GDM1 (cell line): ENCODE data around the gene GSDMA.
A peak's percentile ranks its signal among the peaks of the same experiment; 100 is the strongest.
"Not testable (repeated sequence)": the region's sequence is repeated elsewhere in the genome, so short reads cannot be mapped to it uniquely, and the experiment has no call there.

Experiments
- DNase-seq: peaks from one replicate; lab custom pipeline; 2025; lab: John Stamatoyannopoulos, UW

GSDMA gene

DNA sequence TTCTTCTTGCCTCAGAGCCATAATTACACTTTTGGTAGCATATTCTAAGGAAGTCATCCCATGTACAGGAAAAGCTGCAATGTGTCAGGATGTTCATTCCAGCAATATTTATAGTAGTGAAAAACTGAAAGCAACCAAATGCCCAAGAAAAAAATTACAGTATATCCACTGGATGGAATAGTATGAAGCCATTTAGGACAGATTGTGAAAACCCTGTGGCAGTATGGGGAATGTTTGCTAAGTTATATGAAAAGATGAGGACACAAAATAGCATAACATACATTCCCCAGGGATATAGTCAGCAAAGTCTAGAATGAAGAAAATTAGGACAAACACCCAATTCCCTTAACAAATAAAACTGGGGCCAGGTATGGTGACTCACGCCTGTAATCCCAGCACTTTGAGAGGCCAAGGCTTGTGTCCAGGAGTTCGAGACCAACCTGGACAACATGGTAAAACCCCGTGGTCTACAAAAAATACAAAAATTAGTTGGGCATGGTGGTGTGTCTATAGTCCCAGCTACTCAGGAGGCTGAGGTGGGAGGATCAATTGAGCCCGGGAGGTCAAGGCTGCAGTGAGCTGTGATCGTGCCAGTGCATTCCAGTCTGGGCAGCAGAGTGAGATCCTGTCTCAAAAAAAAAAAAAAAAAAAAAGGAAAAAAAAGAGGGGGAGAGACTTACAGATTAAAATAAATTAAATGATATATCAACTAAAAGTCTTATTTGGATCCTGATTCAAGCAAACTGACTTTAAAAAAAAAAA lies 33.0 kb upstream of the GSDMA start:
- DNase-seq = no peak

DNA sequence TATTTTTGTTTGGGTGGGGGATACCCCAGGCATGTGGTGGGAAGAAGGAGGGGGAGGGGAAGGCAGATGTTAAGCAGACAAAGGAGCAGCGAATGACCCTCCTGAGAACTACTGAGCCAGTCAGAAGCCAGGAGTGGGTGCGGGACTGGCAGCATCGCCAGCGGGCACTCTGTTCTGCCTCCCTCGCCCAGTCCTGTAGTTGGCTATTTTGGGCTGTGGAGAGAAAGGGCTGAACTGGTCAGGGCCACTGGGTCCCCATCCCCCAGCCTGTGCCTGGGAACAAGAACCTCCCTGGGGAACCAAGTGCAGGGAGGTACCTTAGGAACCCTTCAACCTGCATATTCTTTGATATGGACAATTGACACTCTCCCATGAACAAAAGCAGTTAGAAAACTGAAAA lies 28.9 kb upstream of the GSDMA start:
- no peak for DNase-seq

GRCh38 chr17:39934324-39934723 lies 28.5 kb upstream of the GSDMA start:
- no peak for DNase-seq

- no peak for DNase-seq
These were observed 26.9 kb upstream of the GSDMA start for GRCh38 chr17:39935909-39936308.

GRCh38 chr17:39937447-39937846 lies 25.4 kb upstream of the GSDMA start:
- DNase-seq = no peak

DNA sequence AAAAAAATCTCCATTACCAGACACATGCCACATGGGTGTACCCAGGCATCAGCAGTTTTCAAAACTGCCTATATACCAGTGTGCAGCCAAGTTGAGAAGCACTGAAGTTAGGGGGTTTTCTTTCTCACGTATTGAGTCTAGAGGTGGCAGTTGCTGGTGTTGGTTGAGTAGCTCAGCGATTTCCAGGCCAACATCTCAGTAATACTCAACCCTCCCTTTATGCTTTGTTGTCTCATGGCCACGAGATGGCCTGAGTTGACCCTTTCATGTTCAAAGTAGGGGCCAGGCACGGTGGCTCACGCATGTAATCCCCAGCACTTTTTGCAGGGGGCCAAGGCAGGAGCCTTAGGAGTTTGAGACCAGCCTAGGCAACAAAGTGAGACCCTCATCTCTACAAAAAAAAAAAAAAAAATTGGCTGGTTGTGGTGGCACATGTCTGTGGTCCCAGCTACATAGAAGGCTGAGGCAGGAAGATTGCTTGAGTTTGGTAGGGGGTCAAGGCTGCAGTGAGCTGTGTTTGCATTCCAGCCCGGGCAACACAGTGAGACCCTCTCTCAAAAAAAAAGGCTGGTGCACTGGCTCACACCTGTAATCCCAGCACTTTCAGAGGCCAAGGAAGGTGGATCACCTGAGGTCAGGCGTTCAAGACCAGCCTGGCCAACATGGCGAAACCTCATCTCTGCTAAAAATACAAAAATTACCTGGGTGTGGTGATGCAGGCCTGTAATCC lies 24.5 kb upstream of the GSDMA start:
- DNase-seq = no peak

DNA sequence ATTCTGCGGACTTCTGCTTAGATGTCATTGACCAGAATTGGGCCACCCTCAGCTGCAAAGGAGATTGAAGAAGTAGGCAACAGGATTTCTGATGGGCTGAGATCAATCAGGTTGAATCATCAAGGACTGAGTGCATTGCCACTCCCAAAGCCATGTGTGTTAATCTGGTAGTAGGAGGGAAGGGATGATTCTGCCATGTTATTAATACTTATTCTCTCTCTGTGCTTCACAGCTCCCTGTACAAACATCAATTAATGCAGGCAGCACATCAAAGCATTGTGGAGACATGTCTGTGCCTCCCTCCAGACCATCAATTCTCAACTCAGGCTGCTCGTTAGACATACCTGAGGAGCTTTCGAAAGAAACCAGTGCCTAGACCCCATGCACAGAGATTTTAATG lies 23.7 kb upstream of the GSDMA start:
- no peak for DNase-seq

DNA sequence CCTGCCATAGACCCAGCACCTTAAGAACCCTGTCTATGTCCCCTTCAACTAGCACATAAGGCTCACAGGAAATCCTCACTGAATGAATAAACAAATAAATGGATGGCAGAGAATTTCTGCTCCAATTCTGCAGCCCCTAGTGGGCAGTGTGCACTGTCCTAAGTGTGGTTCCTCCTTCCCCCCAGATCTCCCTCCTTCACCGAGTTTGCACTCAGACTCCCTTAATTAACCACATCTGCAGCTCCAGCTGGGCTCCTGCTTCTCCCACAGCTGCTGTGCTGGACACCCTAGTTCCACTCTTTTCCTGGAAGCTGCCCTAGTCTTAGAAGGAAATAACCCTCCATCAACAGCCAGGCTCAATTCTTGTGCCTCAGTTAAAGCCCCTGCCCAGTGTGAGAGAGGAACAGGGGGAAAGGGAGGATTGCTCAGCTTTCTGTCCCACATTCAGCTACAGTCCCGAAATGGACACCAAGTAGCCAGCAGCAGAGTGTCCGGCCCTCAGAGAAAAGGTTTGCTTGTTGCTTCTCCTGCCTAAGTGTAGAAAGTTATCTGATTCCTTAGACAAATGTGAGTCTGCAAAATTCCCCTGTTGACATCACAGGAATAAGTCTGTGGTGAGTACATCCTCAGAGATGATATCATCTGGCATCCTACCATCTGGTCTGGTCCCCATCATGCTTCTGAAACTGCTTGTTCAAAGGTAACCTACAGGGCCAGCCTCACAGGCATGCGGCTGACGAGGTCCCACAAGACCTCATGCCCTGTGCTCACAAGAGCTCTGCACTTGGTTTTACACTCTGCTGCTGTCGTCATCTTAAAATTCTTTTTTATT lies 23.0 kb upstream of the GSDMA start:
- peak; percentile 8 for DNase-seq

GRCh38 chr17:39943702-39944392 lies 19.0 kb upstream of the GSDMA start:
- DNase-seq = no peak

GRCh38 chr17:39944393-39944711 lies 18.5 kb upstream of the GSDMA start:
- DNase-seq = no peak

DNA sequence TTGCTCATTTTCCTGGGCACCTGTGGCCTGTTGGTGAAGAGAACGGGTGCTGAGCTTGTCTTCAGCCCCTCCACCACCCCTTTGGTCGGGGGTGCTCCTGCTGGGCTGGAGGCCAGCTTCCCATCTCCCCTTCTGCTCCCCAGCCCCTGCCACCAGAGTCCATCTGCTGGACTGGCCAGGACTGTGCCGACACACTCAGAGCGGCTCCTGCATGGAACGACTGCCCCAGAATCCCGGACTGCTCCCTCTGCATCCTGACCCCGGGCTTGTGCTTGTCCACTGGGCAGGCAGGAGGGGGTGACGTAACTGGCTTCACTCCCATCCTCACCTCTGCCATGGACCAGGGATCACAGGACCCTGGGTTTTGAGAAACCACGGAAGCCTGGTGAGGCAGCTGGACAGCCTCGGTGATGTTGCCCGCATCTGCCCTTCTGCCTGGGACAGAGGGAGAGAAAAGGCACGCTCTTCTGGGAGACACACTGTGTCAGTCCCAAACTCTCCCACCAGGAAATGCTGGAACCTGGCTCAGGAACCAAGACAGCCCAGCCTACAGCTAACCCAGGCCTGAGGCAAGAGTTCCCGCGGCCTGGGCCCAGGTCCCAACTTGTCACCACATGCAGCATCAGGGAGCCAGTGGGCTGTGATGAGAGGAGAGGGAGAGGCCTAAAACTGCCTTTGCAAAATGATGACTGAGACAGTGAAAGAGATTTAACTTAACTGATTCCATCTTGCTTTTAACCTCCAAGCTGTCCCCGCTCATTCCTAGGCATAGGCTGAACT lies 16.1 kb upstream of the GSDMA start:
- DNase-seq = no peak

DNA sequence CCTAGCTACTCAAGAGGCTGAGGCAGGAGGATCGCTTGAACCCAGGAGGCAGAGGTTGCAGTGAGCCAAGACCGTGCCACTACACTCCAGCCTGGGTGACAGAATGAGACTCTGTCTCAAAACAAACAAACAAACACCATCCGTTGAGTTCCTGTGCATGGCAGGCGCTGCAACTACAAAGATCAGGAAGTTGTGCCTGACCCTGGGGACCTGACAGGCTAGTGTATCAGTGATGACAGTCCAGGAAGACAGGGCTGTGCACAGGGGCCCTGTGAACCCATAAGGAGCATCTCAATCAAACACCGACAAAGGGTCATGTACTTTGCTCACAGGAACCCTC lies 14.3 kb upstream of the GSDMA start:
- not testable (repeated sequence) for DNase-seq

GRCh38 chr17:39949028-39949427 lies 13.8 kb upstream of the GSDMA start:
- DNase-seq = no peak

GRCh38 chr17:39950871-39951348 lies 11.9 kb upstream of the GSDMA start:
- no peak for DNase-seq

DNA sequence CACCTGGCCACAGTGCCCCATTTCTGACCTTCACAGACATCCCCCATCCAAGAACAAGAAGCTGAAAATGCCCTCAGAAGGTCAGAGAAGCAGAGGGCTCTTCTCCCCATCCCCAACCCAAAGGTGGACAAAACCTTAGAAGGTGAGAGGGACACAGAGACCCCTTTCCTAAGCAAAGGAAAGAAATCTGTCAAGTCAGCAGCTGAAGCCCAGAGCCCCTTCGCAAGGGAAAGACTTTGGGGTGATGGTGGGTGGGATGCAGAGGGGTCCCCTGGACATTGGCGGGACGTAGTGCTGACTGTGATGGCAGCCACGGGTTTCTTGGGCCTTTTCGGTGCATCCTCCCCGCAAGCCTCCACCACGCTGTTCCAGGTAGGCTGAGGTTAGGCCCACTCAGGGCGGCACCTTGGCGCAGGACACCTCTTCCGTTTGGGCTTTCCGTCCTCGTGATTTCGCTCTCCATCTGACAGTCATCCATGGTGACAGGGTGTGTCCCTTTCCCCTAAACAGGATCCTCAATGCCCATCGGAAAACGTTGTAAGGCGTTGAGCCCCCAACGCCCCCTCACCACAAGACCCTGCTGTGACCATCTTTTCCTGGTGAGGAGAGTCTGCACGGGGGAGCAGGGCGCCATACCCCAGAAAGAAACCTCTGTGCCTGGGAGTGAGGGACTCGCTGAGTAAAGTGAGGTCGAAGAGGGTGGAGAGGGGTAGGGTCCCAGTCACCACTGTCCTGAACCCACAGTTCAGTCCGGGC lies 10.7 kb upstream of the GSDMA start:
- no peak for DNase-seq

- DNase-seq = peak; percentile 86
These were observed 9.9 kb upstream of the GSDMA start for GRCh38 chr17:39952680-39953470.

DNA sequence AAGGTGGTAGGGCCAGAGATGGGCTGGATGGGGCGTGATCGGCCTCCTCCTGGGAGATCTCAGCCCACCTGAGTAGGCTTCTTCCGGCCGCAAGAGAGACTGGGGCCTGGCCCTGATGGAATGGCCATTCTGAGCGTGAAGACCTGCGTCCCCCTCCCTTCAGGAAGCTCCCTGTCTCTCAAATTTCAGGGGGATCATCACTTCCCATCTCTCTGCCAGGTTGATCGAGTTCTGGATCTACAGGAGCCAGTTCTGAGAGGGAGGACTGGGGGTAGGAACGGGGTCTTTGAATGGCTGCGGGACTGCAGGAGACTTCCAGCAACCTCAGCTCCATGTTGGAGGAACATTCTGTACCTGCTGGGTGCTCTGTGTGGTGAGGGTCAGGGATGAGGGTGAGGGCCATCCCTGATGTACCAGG lies 9.3 kb upstream of the GSDMA start:
- no peak for DNase-seq

GRCh38 chr17:39954876-39955275 lies 7.9 kb upstream of the GSDMA start:
- no peak for DNase-seq

GRCh38 chr17:39955726-39956225 lies 7.0 kb upstream of the GSDMA start:
- no peak for DNase-seq
